SK-N-SH treated with all-trans-retinoic acid at 6 μM for 48 hours (cell line): ENCODE measurements around the gene ZEB1.
A peak's percentile ranks its signal among the peaks of the same experiment; 100 is the strongest.

Experiments used
- ATAC-seq: fragments of 200-7000 bp; cut with Tn5 transposase; 3 replicates; pipeline ENCODE4 v1.9.1; 2020; ENCODE audit warnings: mild to moderate bottlenecking, moderate library complexity
- ARNTL ChIP-seq: fragments of 450-650 bp; formaldehyde crosslinking; IDR thresholded peaks from 2 replicates; pipeline ENCODE4 v1.5.0; 2020; ENCODE audit warnings: low read depth, mild to moderate bottlenecking, moderate library complexity, borderline replicate concordance
- BACH2 ChIP-seq: fragments of 250-450 bp; sonication (Bioruptor Pico); IDR thresholded peaks from 2 replicates; pipeline ENCODE4 v1.9.0; 2021; ENCODE audit warnings: mild to moderate bottlenecking, borderline replicate concordance
- CSDC2 ChIP-seq: fragments of 250-450 bp; sonication (Bioruptor Pico); IDR thresholded peaks from 2 replicates; pipeline ENCODE4 v1.5.0; 2020; ENCODE audit warnings: mild to moderate bottlenecking, moderate library complexity
- ESRRG ChIP-seq: fragments of 250-450 bp; sonication (Bioruptor Pico); IDR thresholded peaks from 2 replicates; pipeline ENCODE4 v1.6.1; 2021; ENCODE audit warnings: mild to moderate bottlenecking
- ISL1 ChIP-seq: fragments of 250-450 bp; sonication (Bioruptor Pico); IDR thresholded peaks from 2 replicates; pipeline ENCODE4 v2.1.2; 2022; ENCODE audit warnings: mild to moderate bottlenecking, moderate library complexity
- OSR1 ChIP-seq: fragments of 250-450 bp; sonication (Bioruptor Pico); IDR thresholded peaks from 2 replicates; pipeline ENCODE4 v1.8.0; 2022; ENCODE audit warnings: moderate library complexity, mild to moderate bottlenecking, inconsistent platforms
- PPARA ChIP-seq: fragments of 250-450 bp; sonication (Bioruptor Pico); IDR thresholded peaks from 2 replicates; pipeline ENCODE4 v1.5.0; 2020; ENCODE audit warnings: mild to moderate bottlenecking, borderline replicate concordance
- RARB ChIP-seq: fragments of 250-450 bp; sonication (Bioruptor Pico); IDR thresholded peaks from 2 replicates; pipeline ENCODE4 v1.8.0; 2021; ENCODE audit warnings: mild to moderate bottlenecking, moderate library complexity
- SNAI2 ChIP-seq: fragments of 250-450 bp; sonication (Bioruptor Pico); IDR thresholded peaks from 2 replicates; pipeline ENCODE4 v1.5.0; 2020; ENCODE audit warnings: mild to moderate bottlenecking, moderate library complexity
- TOX ChIP-seq: fragments of 250-450 bp; sonication (Bioruptor Pico); IDR thresholded peaks from 2 replicates; pipeline ENCODE4 v1.8.0; 2021; ENCODE audit warnings: mild to moderate bottlenecking, moderate library complexity, borderline replicate concordance
- TSHZ2 ChIP-seq: fragments of 250-450 bp; sonication (Bioruptor Pico); IDR thresholded peaks from 2 replicates; pipeline ENCODE4 v1.5.0; 2020; ENCODE audit warnings: mild to moderate bottlenecking, moderate library complexity
- ZC3H10 ChIP-seq: fragments of 250-450 bp; sonication (Bioruptor Pico); IDR thresholded peaks from 2 replicates; pipeline ENCODE4 v1.5.1; 2021; ENCODE audit warnings: mild to moderate bottlenecking, moderate library complexity
- ZFP30 ChIP-seq: fragments of 450-650 bp; formaldehyde crosslinking; IDR thresholded peaks from 2 replicates; pipeline ENCODE4 v1.5.0; 2022; ENCODE audit warnings: mild to moderate bottlenecking, moderate library complexity
- ZNF565 ChIP-seq: fragments of 450-650 bp; formaldehyde crosslinking; conservative IDR thresholded peaks from 2 replicates; pipeline ENCODE4 v1.5.0; 2020; ENCODE audit warnings: low read depth, mild to moderate bottlenecking, moderate library complexity
- ZNF70 ChIP-seq: fragments of 450-650 bp; formaldehyde crosslinking; IDR thresholded peaks from 2 replicates; pipeline ENCODE4 v1.5.0; 2020; ENCODE audit warnings: mild to moderate bottlenecking, moderate library complexity
- ZNF8 ChIP-seq: fragments of 450-650 bp; formaldehyde crosslinking; IDR thresholded peaks from 2 replicates; pipeline ENCODE4 v1.5.0; 2020; ENCODE audit warnings: mild to moderate bottlenecking, moderate library complexity
- TF ChIP-seq, protein P1 (sequence below): fragments of 250-450 bp; sonication (Bioruptor Pico); IDR thresholded peaks from 2 replicates; pipeline ENCODE4 v1.5.1; 2020; ENCODE audit warnings: low read depth, mild to moderate bottlenecking, moderate library complexity
- TF ChIP-seq, protein P2 (sequence below): fragments of 250-450 bp; sonication (Bioruptor Pico); IDR thresholded peaks from 2 replicates; pipeline ENCODE4 v1.8.0; 2020; ENCODE audit warnings: mild to moderate bottlenecking, moderate library complexity, borderline replicate concordance

Gene ZEB1

DNA sequence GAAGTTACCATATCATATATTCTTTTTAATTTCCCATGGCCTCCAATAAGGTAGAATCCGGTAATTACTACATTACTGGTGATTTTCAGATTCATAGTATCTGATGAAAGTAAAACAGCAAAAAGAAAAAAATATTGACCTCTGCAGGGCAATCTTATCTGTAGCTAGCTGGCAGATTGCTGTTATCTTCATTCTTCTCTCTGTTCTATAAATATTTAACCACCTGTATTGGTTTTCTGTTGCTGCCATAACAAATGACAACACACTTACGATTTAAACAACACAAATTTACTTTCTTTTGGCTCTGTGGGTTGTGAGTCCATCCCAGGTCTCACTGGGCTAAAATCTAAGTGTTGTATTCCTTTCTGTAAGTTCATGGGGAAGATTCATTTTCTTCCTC is 164.5 kb downstream of the ZEB1 start:
- ATAC-seq: no peak
- TF ChIP-seq, protein P1, sequence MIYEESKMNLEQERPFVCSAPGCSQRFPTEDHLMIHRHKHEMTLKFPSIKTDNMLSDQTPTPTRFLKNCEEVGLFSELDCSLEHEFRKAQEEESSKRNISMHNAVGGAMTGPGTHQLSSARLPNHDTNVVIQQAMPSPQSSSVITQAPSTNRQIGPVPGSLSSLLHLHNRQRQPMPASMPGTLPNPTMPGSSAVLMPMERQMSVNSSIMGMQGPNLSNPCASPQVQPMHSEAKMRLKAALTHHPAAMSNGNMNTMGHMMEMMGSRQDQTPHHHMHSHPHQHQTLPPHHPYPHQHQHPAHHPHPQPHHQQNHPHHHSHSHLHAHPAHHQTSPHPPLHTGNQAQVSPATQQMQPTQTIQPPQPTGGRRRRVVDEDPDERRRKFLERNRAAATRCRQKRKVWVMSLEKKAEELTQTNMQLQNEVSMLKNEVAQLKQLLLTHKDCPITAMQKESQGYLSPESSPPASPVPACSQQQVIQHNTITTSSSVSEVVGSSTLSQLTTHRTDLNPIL: no peak
- TF ChIP-seq SNAI2 (no peak), ZFP30 (CRISPR knock-in tag) (no peak), ARNTL (no peak), ZNF70 (CRISPR knock-in tag) (no peak), OSR1 (CRISPR knock-in tag) (no peak), CSDC2 (no peak), ESRRG (CRISPR knock-in tag) (no peak), BACH2 (CRISPR knock-in tag) (no peak), ISL1 (CRISPR knock-in tag) (no peak), ZC3H10 (no peak), TOX (CRISPR knock-in tag) (no peak), RARB (no peak), ZNF565 (no peak), ZNF8 (CRISPR knock-in tag) (no peak)
- TF ChIP-seq, protein P2, sequence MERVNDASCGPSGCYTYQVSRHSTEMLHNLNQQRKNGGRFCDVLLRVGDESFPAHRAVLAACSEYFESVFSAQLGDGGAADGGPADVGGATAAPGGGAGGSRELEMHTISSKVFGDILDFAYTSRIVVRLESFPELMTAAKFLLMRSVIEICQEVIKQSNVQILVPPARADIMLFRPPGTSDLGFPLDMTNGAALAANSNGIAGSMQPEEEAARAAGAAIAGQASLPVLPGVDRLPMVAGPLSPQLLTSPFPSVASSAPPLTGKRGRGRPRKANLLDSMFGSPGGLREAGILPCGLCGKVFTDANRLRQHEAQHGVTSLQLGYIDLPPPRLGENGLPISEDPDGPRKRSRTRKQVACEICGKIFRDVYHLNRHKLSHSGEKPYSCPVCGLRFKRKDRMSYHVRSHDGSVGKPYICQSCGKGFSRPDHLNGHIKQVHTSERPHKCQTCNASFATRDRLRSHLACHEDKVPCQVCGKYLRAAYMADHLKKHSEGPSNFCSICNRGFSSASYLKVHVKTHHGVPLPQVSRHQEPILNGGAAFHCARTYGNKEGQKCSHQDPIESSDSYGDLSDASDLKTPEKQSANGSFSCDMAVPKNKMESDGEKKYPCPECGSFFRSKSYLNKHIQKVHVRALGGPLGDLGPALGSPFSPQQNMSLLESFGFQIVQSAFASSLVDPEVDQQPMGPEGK (CRISPR knock-in tag): no peak
- TF ChIP-seq, all 23 proteins: peak for 0

GRCh38 chr10:31484431-31485135 is 165.6 kb downstream of the ZEB1 start:
- no peak for ATAC-seq
- no peak for TF ChIP-seq OSR1 (CRISPR knock-in tag)
- TF ChIP-seq ISL1 (CRISPR knock-in tag): peak; percentile 22

DNA sequence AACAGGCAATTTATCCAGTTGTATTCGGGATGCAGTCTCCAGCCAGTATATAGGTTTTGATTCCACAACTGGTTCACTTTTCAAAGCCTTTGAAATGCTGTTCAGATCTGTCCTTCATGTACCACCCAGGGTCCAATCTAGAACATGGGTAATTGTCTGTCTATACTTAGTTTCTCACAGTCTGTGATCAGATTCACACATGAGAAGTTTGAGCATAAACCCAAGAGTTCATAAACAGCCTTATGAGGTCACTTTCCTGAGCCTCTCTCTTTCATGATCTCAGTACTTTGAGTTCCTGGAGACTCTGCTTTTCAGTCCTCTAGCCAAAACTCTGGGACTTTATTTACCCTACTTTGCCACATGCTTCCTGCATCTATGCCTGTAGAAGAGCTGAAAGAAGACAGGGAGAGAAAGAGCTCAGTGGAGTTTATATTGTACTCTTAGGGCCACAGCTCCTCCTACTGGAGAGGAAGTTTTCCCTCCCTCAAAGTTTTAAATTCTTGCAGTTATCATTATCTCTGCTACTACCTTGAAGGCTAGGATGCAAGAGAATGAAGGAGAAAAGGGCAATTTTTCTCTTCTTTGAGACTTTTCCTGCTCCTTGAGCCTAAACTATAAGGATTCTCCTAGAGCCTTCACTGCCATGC is 172.0 kb downstream of the ZEB1 start:
- peak; percentile 56 for ATAC-seq

More for the DNA sequence above, 172.0 kb downstream of the ZEB1 start:
- TF ChIP-seq PPARA (CRISPR knock-in tag): no peak
- TF ChIP-seq TSHZ2 (CRISPR knock-in tag): no peak
- no peak for TF ChIP-seq ARNTL
- TF ChIP-seq, protein P2 (CRISPR knock-in tag): no peak
- TF ChIP-seq RARB: no peak
